Subcutaneous adipose tissue (tissue), 4 donors: Measurements from ENCODE around the gene UBE2E2. TPM values are rescaled to one million over a fixed set of nuclear protein-coding genes. Genes with fewer than 3 reads are reported as not detected.

Experiments used
- total RNA-seq, 4 donors: library from RNA; depleted of rRNA; stranded (reverse); fragments of >200 nt; gene quantifications; one replicate each; pipeline ENCODE4 v1.1.0, GENCODE V29; 2016
- TF ChIP-seq, protein P1 (sequence below): fragments of 450-650 bp; IDR thresholded peaks from one replicate; pipeline ENCODE4 v1.5.1; 2016; ENCODE audit warnings: low read depth, mild to moderate bottlenecking, control low read depth, antibody characterized with exemption, moderate library complexity

Gene UBE2E2
- total RNA-seq, 4 donors from 2014 or later = 48.0 to 89.0 (median 63.4) TPM

DNA sequence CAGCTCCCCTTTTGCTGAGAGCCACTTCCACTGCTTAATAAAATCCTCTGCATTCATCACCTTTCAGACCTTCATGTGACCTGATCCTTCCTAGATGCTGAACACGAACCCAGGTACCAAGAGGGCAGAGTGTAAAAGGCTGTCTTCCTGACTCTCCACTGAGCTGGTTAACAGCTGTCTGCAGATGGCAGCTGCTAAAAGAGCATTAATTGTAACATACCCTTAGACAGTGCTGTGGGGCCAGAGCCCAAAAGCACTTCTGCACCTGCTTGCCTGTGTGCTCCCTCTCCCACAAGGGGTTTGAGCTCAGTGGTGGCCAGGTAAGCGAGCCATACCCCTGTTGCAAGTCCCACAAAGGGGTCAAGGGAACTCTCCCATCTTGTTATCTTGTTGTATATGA lies 187.3 kb downstream of the UBE2E2 start:
- TF ChIP-seq, protein P1, sequence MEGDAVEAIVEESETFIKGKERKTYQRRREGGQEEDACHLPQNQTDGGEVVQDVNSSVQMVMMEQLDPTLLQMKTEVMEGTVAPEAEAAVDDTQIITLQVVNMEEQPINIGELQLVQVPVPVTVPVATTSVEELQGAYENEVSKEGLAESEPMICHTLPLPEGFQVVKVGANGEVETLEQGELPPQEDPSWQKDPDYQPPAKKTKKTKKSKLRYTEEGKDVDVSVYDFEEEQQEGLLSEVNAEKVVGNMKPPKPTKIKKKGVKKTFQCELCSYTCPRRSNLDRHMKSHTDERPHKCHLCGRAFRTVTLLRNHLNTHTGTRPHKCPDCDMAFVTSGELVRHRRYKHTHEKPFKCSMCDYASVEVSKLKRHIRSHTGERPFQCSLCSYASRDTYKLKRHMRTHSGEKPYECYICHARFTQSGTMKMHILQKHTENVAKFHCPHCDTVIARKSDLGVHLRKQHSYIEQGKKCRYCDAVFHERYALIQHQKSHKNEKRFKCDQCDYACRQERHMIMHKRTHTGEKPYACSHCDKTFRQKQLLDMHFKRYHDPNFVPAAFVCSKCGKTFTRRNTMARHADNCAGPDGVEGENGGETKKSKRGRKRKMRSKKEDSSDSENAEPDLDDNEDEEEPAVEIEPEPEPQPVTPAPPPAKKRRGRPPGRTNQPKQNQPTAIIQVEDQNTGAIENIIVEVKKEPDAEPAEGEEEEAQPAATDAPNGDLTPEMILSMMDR = no peak

DNA sequence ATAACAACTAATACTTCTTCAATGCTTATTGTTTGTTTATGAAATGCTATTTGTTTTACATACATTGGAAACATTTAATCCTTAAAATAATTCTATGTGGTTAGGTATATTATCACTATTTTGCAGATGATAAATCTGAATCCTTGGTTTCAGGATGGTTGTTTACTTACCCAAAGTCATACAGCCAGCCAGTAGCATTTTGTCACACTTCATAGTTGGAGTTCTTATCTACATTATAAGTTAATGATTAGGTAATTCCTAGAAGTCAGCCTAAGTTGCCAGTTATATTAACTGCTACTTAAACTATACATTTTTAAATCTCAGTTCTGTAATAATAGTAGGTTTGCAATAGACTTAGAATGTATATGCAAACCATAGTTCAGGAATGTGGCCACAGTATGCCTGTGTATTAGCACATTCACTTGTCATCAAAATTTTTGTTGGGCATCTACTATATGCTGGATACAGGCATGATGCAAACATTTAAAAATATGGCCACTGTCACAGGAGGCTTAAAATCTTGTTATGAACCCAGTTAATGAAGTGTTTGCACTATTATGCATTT lies 187.9 kb downstream of the UBE2E2 start:
- TF ChIP-seq, protein P1 = no peak

DNA sequence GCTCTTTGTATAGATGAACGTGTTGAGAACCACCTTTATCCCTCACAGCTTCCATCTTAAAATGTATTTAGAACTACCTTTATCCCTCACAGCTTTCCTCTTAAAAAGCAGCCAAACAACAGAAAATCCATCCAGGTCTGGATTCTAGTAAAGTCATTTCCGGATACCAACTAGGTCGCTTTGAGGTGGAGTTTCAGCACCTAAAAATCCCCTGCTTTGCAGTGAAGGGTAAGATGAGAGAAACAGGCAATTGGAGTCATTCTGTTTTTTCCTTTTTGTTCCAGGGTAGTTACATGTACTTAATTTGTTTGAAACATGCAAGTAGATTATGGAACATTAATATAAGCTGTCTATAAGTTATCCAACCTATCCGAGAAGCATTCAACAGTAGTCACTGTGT lies 192.0 kb downstream of the UBE2E2 start:
- TF ChIP-seq, protein P1 = no peak

DNA sequence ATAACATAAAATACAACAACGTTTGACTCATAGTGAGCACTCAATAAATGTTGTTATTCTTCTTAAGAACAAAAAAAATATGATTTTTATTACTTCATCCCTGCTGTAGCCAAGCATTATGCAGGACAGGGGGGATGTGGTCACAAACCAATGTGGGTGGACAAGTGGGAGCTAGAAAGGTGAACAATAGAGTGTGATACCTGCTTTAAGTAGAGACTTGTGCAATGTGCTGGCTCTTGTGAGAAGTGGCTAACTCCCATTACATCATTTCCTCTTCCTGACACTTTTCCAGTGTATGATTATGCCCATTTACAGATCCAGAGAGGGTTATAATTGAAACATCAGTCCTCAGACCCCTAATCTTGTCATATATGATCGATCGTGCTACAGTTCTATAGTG lies 193.6 kb downstream of the UBE2E2 start:
- TF ChIP-seq, protein P1 = no peak

DNA sequence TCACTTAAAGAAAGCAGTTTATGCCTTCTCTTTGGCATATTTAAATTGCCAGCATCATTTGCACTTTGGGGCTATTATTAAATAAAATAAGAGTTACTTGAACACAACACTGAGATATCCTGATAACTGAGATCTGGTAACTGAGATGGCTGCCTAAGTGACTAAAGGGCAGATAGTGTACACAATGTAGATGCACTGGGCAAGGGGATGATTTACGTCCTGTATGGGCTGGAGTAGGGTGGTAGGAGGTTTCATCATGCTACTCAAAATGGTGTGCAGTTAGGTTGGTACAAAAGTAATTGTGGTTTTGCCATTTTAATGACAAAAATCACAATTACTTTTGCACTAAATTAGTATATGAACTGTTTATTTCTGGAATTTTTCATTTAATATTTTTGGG lies 196.1 kb downstream of the UBE2E2 start:
- TF ChIP-seq, protein P1 = no peak

DNA sequence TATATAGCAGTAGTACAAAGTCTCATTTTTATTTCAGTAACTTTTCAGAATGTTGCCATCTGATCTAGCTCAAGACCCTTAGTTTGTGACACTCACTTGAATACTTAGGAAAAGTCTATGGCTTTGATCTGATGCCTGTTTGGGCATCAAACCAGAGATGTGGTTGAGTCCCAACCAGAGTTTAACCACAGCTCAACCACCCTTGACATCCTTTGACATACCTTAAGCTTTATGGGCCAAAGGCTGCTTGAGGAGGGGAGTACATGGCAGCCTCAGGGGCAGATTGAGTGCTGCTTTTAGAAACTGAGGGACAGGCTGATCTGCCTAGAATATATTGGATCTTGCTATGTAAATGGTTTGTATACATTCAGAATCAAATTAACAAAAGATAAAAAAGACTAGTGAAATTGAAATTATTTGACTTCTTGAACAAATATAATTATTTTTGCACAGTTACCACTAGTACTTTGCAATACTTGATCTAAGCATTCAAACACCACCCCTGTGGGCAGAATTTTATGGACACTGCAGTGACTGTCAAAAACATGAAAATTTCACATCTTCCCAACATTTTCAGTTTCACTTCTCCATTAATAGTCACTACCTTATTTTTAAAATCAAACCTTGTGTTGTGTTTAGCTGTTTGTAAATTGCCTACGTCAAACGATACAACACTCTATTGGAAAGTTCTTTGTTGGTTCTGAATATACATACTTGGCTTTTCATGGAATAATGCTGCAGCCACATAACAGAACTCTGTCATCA lies 199.8 kb downstream of the UBE2E2 start:
- TF ChIP-seq, protein P1 = no peak

DNA sequence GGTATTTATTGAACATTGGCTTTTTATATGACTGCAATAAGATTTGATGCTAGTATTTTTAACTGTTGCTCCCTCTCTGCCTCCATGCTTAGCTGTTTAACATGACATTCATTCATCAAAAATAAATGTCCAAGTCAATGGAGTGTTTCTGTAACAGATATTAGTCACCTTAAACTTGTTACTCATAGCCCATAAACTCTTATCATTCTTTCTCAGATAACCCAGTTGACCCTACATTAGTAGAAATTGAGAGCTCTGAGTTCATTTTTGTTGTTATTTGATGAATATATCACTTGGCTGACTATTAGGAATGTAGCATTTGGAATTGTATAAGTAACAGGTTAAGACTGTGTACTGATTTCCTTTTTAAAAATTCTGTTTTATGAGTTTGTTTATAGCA lies 201.1 kb downstream of the UBE2E2 start:
- TF ChIP-seq, protein P1 = no peak
